C4-2B (cell line): ENCODE data around the gene ALKBH5.

ENCODE experiments used
- CTCF ChIP-seq: fragments of 450-650 bp; conservative IDR thresholded peaks from 2 replicates; pipeline ENCODE4 v1.5.1; 2017; ENCODE audit warnings: mild to moderate bottlenecking
- ZFX ChIP-seq: fragments of 450-650 bp; IDR thresholded peaks from 2 replicates; pipeline ENCODE4 v1.6.1; 2017

GRCh38 chr17:18224387-18225120, 40.9 kb downstream of the ALKBH5 start:
- TF ChIP-seq CTCF: no peak
- TF ChIP-seq ZFX: no peak
